Activated CD8-positive, alpha-beta memory T cell treated with anti-CD3 and anti-CD28 coated beads, Interleukin-2, amount 50 U/mL, for 1 hour (primary cell): Measurements from ENCODE around the gene SORCS2.

Experiments
- DNase-seq: peaks from one replicate; pipeline ENCODE4 v3.0.0-alpha.2; 2020; ENCODE audit errors: extremely low read depth

The SORCS2 gene

GRCh38 chr4:7267829-7268228 is 75.5 kb downstream of the SORCS2 start:
- no peak for DNase-seq

GRCh38 chr4:7268941-7269340 is 76.6 kb downstream of the SORCS2 start:
- DNase-seq, result no peak

GRCh38 chr4:7270121-7270520 is 77.8 kb downstream of the SORCS2 start:
- no peak for DNase-seq

GRCh38 chr4:7272404-7272803 is 80.1 kb downstream of the SORCS2 start:
- no peak for DNase-seq

- no peak for DNase-seq
Observed at GRCh38 chr4:7273738-7274297, 81.5 kb downstream of the SORCS2 start.

GRCh38 chr4:7275067-7275466 is 82.7 kb downstream of the SORCS2 start:
- DNase-seq, result no peak

- no peak for DNase-seq
Observed at GRCh38 chr4:7275490-7276154, 83.3 kb downstream of the SORCS2 start.

- no peak for DNase-seq
Observed at GRCh38 chr4:7276515-7276914, 84.2 kb downstream of the SORCS2 start.

GRCh38 chr4:7278071-7278765 is 85.9 kb downstream of the SORCS2 start:
- DNase-seq, result no peak

GRCh38 chr4:7278981-7279380 is 86.6 kb downstream of the SORCS2 start:
- DNase-seq, result no peak

- DNase-seq, result no peak
Observed at GRCh38 chr4:7279902-7280301, 87.6 kb downstream of the SORCS2 start.

GRCh38 chr4:7280926-7281690 is 88.8 kb downstream of the SORCS2 start:
- no peak for DNase-seq

- DNase-seq, result no peak
Observed at GRCh38 chr4:7281691-7282665, 89.6 kb downstream of the SORCS2 start.

- no peak for DNase-seq
Observed at GRCh38 chr4:7282786-7283440, 90.6 kb downstream of the SORCS2 start.

GRCh38 chr4:7285244-7286094 is 93.1 kb downstream of the SORCS2 start:
- no peak for DNase-seq

- DNase-seq, result no peak
Observed at GRCh38 chr4:7286170-7286569, 93.8 kb downstream of the SORCS2 start.

- no peak for DNase-seq
Observed at GRCh38 chr4:7286798-7287197, 94.5 kb downstream of the SORCS2 start.

GRCh38 chr4:7287274-7287917 is 95.1 kb downstream of the SORCS2 start:
- no peak for DNase-seq

- DNase-seq, result no peak
Observed at GRCh38 chr4:7287918-7288280, 95.6 kb downstream of the SORCS2 start.
